OCI-M1 (cell line): Measurements from ENCODE around the gene TMEM109.
A peak's percentile ranks its signal among the peaks of the same experiment; 100 is the strongest.

Experiments used
- DNase-seq: peaks from one replicate; lab custom pipeline; 2025; lab: John Stamatoyannopoulos, UW

Gene TMEM109

DNA sequence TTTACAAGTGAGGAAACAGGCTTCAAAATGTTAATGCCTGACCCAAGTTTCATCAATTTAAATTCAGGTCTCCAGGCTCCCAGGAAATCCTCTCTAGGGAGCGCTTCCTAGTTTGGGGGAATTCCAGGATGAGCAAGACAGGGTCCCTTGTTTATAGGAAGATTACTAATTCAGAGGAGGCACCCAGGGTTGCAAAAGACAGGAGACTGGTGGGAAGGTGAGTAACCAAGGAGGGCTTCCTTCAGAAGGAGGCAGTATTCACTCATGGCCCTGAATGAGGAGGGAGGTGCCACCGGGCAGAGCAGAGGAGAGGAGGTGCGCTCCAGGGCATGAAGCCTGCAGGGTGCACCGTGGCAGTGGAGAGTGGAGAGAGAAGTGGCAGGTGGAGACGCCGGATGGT is 11.9 kb downstream of the TMEM109 start:
- no peak for DNase-seq

DNA sequence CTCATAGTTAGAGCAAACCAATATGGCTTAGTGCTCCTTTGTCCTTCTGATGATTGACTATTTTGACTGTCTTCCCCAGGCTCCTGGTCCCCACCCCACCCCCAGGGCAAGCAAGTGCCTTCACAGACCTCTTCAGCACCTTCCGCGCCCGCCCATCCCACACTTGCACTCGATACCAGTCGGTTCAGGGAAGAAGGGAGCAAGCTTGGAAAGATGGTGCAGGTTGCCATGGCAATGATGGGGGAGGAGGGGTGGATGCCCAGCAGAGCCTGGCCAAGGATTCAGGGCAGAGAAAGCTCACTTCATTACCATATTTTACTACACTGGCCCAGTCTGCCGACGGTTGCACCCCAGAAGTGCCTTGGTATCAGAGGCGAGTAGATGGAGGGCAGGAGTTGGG is 12.5 kb downstream of the TMEM109 start:
- no peak for DNase-seq

DNA sequence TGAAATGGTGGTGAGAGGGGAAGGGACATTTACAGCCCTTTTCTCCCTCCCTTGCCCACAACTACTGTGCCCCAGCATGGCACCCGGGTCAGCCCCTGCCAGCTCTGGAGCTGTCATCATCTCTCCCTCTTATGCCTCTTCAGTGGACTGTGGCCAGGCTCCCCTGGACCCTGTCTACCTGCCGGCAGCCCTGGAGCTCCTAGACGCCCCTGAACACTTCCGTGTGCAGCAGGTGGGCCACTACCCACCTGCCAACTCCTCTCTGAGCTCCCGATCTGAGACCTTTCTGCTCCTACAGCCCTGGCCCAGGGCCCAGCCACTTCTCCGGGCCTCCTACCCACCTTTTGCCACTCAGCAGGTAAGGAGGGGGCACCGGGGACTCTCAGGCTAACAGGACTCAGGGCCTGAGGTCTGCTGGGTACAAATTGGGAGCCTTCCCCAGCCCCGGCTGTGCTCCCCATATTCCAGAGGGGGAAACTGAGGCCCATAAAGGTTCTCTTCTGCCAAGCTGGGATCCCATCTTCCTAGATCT is 13.2 kb downstream of the TMEM109 start:
- no peak for DNase-seq

- no peak for DNase-seq
Observed at GRCh38 chr11:60927600-60927999, 13.6 kb downstream of the TMEM109 start.

DNA sequence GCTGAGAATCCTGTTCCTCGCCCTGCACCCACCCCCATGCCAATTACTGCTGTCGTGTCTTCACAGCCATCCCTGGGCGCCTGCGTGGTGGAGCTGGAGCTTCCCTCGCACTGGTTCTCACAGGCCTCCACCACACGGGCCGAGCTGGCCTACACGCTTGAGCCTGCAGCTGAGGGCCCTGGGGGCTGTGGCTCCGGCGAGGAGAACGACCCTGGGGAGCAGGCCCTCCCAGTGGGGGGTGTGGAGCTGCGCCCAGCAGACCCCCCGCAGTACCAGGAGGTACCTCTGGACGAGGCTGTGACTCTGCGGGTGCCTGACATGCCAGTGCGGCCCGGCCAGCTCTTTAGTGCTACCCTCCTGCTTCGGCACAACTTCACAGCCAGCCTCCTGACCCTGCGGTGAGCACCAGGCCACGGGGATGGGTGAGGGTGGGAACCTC is 14.6 kb downstream of the TMEM109 start:
- no peak for DNase-seq

- DNase-seq: no peak
Observed at GRCh38 chr11:60929764-60930163, 15.8 kb downstream of the TMEM109 start.

GRCh38 chr11:60930394-60930793 is 16.4 kb downstream of the TMEM109 start:
- DNase-seq: no peak

DNA sequence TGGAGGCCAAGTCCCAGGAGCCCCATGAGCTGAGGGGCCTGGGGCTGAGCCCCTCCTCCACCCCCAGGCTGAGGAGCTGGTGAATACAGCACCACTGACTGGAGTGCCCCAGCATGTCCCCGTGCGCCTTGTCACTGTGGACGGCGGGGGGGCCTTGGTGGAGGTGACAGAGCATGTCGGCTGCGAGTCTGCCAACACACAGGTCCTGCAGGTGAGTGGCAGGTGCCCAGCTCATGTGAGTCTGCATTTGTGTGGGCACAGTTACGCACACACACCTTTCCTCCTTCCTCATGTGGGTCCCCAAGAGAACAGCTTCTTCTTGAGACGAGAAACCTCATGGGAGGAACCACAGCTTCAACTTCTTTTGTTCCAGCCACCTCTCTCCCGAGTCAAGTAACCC is 18.0 kb downstream of the TMEM109 start:
- DNase-seq: no peak

GRCh38 chr11:60932605-60933356 is 18.8 kb downstream of the TMEM109 start:
- DNase-seq: peak; percentile 36

GRCh38 chr11:60933416-60934123 is 19.6 kb downstream of the TMEM109 start:
- no peak for DNase-seq

DNA sequence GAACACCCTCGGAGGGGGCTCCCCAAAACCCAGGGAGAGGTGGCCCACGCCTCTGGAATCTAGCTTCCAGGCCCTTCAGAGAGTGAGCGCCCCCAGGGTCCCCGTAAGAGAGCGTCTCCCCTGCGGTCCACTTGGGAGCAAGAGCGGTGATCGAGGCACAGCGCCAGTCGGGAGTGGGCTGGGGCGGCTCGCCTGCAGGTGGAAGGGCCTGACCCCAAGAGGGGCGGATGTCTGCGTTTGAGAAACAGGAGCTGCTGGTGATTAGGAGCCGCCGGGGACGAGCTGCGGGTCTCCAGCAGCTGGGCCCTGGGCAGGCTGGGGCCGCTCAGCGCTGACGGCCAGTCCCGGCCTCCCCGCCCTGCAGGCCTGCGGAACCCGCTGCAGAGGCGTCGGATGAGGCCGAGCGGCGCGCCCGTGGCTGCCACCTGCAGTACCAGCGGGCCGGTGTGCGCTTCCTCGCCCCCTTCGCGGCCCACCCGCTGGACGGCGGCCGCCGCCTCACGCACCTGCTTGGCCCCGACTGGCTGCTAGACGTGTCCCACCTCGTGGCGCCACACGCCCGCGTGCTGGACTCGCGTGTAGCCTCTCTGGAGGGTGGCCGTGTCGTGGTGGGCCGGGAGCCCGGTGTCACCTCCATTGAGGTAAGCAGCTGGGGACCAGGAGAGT is 20.3 kb downstream of the TMEM109 start:
- DNase-seq: no peak

DNA sequence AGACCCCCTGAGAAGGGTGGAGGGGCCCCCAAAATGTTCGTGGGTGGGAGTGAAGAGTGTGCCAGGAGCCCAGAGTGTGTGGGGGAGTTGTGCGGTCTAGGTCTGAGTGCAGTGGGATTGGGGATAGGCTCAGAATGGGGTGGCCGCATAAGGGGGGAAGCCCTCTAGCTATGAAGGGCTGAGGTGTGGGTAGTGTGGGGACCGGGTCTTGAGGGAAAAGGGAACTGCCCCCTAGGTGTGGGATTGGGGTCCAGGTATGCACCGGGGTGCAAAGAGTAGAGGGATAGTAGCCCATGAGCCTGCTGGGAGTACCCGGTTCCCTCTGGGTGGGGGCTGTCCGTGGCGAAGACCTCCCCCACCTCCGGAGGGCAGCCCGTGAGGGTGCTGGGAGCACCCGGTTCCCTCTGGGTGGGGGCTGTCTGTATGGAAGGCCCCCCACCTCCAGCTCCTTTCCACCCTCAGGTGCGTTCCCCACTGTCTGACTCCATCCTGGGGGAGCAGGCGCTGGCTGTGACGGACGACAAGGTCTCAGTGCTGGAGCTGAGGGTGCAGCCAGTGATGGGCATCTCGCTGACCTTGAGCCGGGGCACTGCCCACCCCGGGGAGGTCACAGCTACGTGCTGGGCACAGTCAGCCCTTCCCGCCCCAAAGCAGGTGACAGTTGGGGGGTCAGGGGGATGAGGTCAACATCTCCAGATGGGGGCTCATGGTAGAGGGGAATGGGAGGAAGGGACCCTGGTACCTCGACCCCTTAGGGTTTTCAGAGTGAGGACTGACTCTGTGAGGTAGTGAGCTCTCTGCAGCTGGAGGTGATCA is 21.0 kb downstream of the TMEM109 start:
- DNase-seq: no peak

GRCh38 chr11:60935676-60936442 is 21.9 kb downstream of the TMEM109 start:
- no peak for DNase-seq

GRCh38 chr11:60936467-60937143 is 22.6 kb downstream of the TMEM109 start:
- DNase-seq: no peak

- DNase-seq: no peak
Observed at GRCh38 chr11:60937144-60937527, 23.2 kb downstream of the TMEM109 start.

DNA sequence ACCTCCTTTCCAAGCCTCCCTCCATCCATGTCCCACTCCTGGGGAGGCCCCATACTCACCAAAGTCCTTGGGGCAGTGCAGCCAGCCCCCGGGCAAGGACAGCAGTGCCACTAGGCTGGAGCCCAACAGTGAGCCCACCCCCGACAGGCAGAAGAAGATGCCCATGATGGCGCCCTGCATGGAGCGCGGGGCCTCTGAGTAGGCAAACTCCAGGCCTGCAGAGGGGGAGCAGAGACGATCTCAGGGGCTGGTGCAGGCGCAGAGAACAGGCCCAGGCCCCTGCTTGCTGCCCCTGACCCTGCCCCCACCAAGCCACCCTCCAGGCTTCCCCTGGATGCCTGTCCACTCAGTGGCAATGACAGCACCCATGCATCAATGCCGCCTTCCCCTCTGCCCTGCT is 23.9 kb downstream of the TMEM109 start:
- DNase-seq: no peak

GRCh38 chr11:60938500-60938899 is 24.5 kb downstream of the TMEM109 start:
- no peak for DNase-seq

GRCh38 chr11:60939301-60939700 is 25.3 kb downstream of the TMEM109 start:
- DNase-seq: no peak

GRCh38 chr11:60939855-60940254 is 25.9 kb downstream of the TMEM109 start:
- DNase-seq: peak; percentile 64

GRCh38 chr11:60941371-60942119 is 27.6 kb downstream of the TMEM109 start:
- no peak for DNase-seq
